GM23248 (cell line): ENCODE data around the gene ISYNA1. TPM values are rescaled to one million over a fixed set of nuclear protein-coding genes. Genes with fewer than 3 reads are reported as not detected.
A peak's percentile ranks its signal among the peaks of the same experiment; 100 is the strongest.

Experiments
- DNase-seq: peaks from one replicate; pipeline ENCODE4 v3.0.0-alpha.2; 2015
- H2AFZ ChIP-seq: fragments of 200-600 bp; sonication (generic); 2 replicates; pipeline ENCODE4 v1.6.1; 2016; ENCODE audit warnings: antibody characterized with exemption
- H3F3A ChIP-seq: fragments of 200-600 bp; sonication (generic); 2 replicates; pipeline ENCODE4 v1.6.1; 2016; ENCODE audit warnings: mild to moderate bottlenecking, antibody characterized with exemption, mixed run types; ENCODE audit not compliant: insufficient read depth
- H3K27ac ChIP-seq: fragments of 200-600 bp; sonication (generic); 2 replicates; pipeline ENCODE4 v1.5.1; 2016; ENCODE audit warnings: mild to moderate bottlenecking
- H3K27me3 ChIP-seq: fragments of 200-600 bp; sonication (generic); replicated peaks from 2 replicates; pipeline ENCODE4 v1.6.1; 2016; ENCODE audit warnings: mild to moderate bottlenecking; ENCODE audit not compliant: insufficient read depth
- H3K36me3 ChIP-seq: fragments of 200-600 bp; sonication (generic); 2 replicates; pipeline ENCODE4 v1.6.1; 2016; ENCODE audit warnings: low read depth, mild to moderate bottlenecking
- H3K4me1 ChIP-seq: fragments of 200-600 bp; sonication (generic); 2 replicates; pipeline ENCODE4 v1.6.1; 2016; ENCODE audit warnings: mild to moderate bottlenecking; ENCODE audit not compliant: insufficient read depth
- H3K4me2 ChIP-seq: fragments of 200-600 bp; sonication (generic); one replicate; pipeline ENCODE4 v1.6.1; 2016; ENCODE audit warnings: mild to moderate bottlenecking; ENCODE audit not compliant: unreplicated experiment
- H3K4me3 ChIP-seq: fragments of 200-600 bp; sonication (generic); 2 replicates; pipeline ENCODE4 v1.5.1; 2016; ENCODE audit warnings: mild to moderate bottlenecking
- H3K79me2 ChIP-seq: fragments of 200-600 bp; sonication (generic); 2 replicates; pipeline ENCODE4 v1.6.1; 2016; ENCODE audit warnings: mild to moderate bottlenecking; ENCODE audit not compliant: insufficient read depth
- H3K9ac ChIP-seq: fragments of 200-600 bp; sonication (generic); 2 replicates; pipeline ENCODE4 v1.6.1; 2016; ENCODE audit warnings: mild to moderate bottlenecking
- H3K9me2 ChIP-seq: fragments of 200-600 bp; sonication (generic); 2 replicates; pipeline ENCODE4 v1.6.1; 2016; ENCODE audit warnings: mixed run types, mild to moderate bottlenecking, moderate library complexity; ENCODE audit not compliant: insufficient read depth
- H3K9me3 ChIP-seq: fragments of 200-600 bp; sonication (generic); one replicate; pipeline ENCODE4 v1.6.1; 2017; ENCODE audit warnings: low read depth
- H4K20me1 ChIP-seq: fragments of 200-600 bp; sonication (generic); 2 replicates; pipeline ENCODE4 v1.6.0; 2016; ENCODE audit not compliant: insufficient read depth
- EZH2 ChIP-seq: fragments of 200-600 bp; sonication (generic); IDR thresholded peaks from 2 replicates; pipeline ENCODE4 v1.6.1; 2018; ENCODE audit warnings: antibody characterized with exemption, mild to moderate bottlenecking; ENCODE audit not compliant: insufficient read depth, poor library complexity, severe bottlenecking
- EZH2phosphoT487 ChIP-seq: fragments of 200-600 bp; sonication (generic); IDR thresholded peaks from 2 replicates; pipeline ENCODE4 v1.6.1; 2018; ENCODE audit warnings: antibody characterized with exemption, moderate library complexity, mild to moderate bottlenecking, low read depth; ENCODE audit not compliant: insufficient read depth
- WGBS, 2 experiments: methylation state at CpG; one replicate each; pipeline ENCODE4 v1.1.6; 2015 to 2017; ENCODE audit warnings: low lambda C conversion rate in 2 of 2, low coverage in 1 of 2; ENCODE audit errors: missing lambda C conversion rate in 2 of 2; 5-methylcytosine and 5-hydroxymethylcytosine counted together
- in situ Hi-C: fragments of 300-500 bp; cut with MboI; formaldehyde crosslinking; loops from 2 replicates; pipeline ENCODE4 v1.15.0; 2020
- polyA plus RNA-seq: library from polyadenylated mRNA; unstranded; fragments of >200 nt; fragmentation: Nextera tagmentation; extraction: Ambion mirVana; gene quantifications from 2 replicates; pipeline ENCODE4 v1.2.1, GENCODE V29; 2016
- total RNA-seq: library from RNA; depleted of rRNA; stranded (reverse); fragments of >200 nt; shearing (Covaris generic); gene quantifications from 2 replicates; pipeline ENCODE4 v1.2.3, GENCODE V29; 2014

The ISYNA1 gene
- total and polyA plus RNA-seq, 2 experiments from 2014 or later = 5.5 to 17.2 TPM

- no peaks in the 10 kb centered on the region for H3K36me3 ChIP-seq
- no peak overlapping the region for H3K4me3 ChIP-seq
- 0 out of 2 replicates have a peak, but pooled peaks cover 6% of the 10 kb centered on the region for H4K20me1 ChIP-seq
- no peak for TF ChIP-seq EZH2phosphoT487
- no peak for TF ChIP-seq EZH2
- peaks cover 91% of the 10 kb centered on the region for H3K79me2 ChIP-seq
- H3K27me3 ChIP-seq = no peaks in the 10 kb centered on the region
- in situ Hi-C loops = loop anchor here (25.0 kb wide), 2 partner anchors 118 to 368 kb away; partner anchors contain the start of genes REX1BD and UPF1
- peaks cover 14% of the 10 kb centered on the region for H3K4me1 ChIP-seq
- no peak overlapping the region for H2AFZ ChIP-seq
- no peak overlapping the region for H3K9ac ChIP-seq
- H3K27ac ChIP-seq = no peak overlapping the region
- H3F3A ChIP-seq = peaks cover 7% of the 10 kb centered on the region; the same call in 1 of the 2 replicates
- 68 to 69% methylated on average over 27 to 28 of the region's 28 CpGs for WGBS, 2 experiments
- DNase-seq = peak; percentile 76
- H3K9me2 ChIP-seq = no peaks in the 10 kb centered on the region
- H3K4me2 ChIP-seq = no peak overlapping the region
- no peaks in the 10 kb centered on the region for H3K9me3 ChIP-seq
Observed at GRCh38 chr19:18469069-18469846, 31.3 kb upstream of the ISYNA1 start.

DNA sequence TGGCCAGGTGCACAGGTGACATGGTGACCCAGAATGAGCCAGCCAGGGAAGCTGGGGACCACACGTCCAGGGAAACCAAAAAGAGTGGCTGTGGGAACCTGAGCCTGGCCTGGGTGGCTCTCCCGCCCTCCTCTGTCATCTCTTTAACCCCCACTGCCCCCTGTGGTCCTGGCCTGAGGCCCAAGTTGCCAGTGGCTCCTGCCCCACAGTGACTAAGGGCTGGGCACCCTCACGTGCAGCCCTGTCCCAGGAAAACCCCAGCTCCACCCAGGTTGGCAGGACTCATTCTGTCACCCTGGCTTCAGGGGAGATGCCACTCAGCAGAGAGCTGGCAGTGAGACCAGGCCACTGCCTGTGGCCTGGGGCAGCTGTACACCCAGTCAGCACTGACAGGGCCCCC is 30.6 kb upstream of the ISYNA1 start:
- WGBS, 2 experiments = 68 to 70% methylated on average over 3 of the region's 3 CpGs
- Histone ChIP-seq H3K9me2 (no peaks in the 10 kb centered on the region), H3K9me3 (no peaks in the 10 kb centered on the region), H3K4me3 (no peak overlapping the region), H3K79me2 (peaks cover 83% of the 10 kb centered on the region), H3K36me3 (no peaks in the 10 kb centered on the region), H3F3A (peaks cover 12% of the 10 kb centered on the region; the same call in 1 of the 2 replicates), H2AFZ (no peak overlapping the region), H3K27me3 (no peaks in the 10 kb centered on the region), H4K20me1 (0 out of 2 replicates have a peak, but pooled peaks cover 6% of the 10 kb centered on the region), H3K27ac (no peak overlapping the region), H3K4me1 (peaks cover 15% of the 10 kb centered on the region), H3K9ac (no peak overlapping the region), H3K4me2 (no peak overlapping the region)
- in situ Hi-C loops = loop anchor here (25.0 kb wide), 2 partner anchors 119 to 369 kb away; partner anchors contain the start of genes REX1BD and UPF1
- TF ChIP-seq EZH2 (no peak), EZH2phosphoT487 (no peak)
- DNase-seq = peak; percentile 29

GRCh38 chr19:18467978-18468377 is 30.0 kb upstream of the ISYNA1 start:
- H3K9me2 ChIP-seq = no peaks in the 10 kb centered on the region
- H3F3A ChIP-seq = peaks cover 12% of the 10 kb centered on the region; the same call in 1 of the 2 replicates
- H3K4me3 ChIP-seq = no peak overlapping the region
- H4K20me1 ChIP-seq = 0 out of 2 replicates have a peak, but pooled peaks cover 6% of the 10 kb centered on the region
- H3K36me3 ChIP-seq = no peaks in the 10 kb centered on the region
- no peak for DNase-seq
- peaks cover 79% of the 10 kb centered on the region for H3K79me2 ChIP-seq
- peaks cover 15% of the 10 kb centered on the region for H3K4me1 ChIP-seq
- no peak for TF ChIP-seq EZH2
- no peak for TF ChIP-seq EZH2phosphoT487
- no peak overlapping the region for H3K27ac ChIP-seq
- no peaks in the 10 kb centered on the region for H3K27me3 ChIP-seq
- in situ Hi-C loops = loop anchor here (25.0 kb wide), 2 partner anchors 119 to 369 kb away; partner anchors contain the start of genes REX1BD and UPF1
- no peak overlapping the region for H2AFZ ChIP-seq
- no peaks in the 10 kb centered on the region for H3K9me3 ChIP-seq
- H3K4me2 ChIP-seq = no peak overlapping the region
- 0 out of 2 replicates have a peak overlapping the region, but pooled peaks have one; percentile 1 for H3K9ac ChIP-seq
- 88 to 91% methylated on average over 3 of the region's 3 CpGs for WGBS, 2 experiments

DNA sequence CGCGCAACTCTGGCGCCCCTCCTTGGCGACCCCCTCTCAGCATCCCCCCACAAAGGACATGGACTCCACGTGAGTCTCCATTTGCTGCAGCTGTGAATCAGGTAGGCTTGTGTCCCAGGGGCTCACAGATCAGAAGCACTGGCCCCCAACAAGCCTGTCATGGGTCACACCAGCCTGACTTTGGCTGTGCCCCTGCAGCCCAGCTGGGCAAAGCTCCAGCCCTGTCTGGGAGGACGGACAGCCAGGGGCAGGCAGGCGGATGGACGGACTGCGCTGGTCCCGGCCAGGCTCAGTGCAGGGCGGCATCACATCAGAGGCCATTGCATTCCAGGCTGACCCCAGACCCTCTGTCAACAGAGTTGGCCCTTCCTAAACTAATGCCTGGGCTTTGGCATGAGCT is 28.4 kb upstream of the ISYNA1 start:
- Histone ChIP-seq H3K36me3 (no peaks in the 10 kb centered on the region; the same call in 1 of the 2 replicates), H3K27ac (no peak overlapping the region), H4K20me1 (0 out of 2 replicates have a peak, but pooled peaks cover 6% of the 10 kb centered on the region), H3K4me3 (no peak overlapping the region), H2AFZ (no peak overlapping the region), H3K9ac (no peak overlapping the region), H3K4me2 (no peak overlapping the region), H3K79me2 (peaks cover 72% of the 10 kb centered on the region), H3K9me2 (no peaks in the 10 kb centered on the region), H3K27me3 (no peaks in the 10 kb centered on the region), H3K4me1 (peaks cover 15% of the 10 kb centered on the region), H3K9me3 (no peaks in the 10 kb centered on the region), H3F3A (peaks cover 12% of the 10 kb centered on the region; the same call in 1 of the 2 replicates)
- TF ChIP-seq EZH2 (no peak), EZH2phosphoT487 (no peak)
- in situ Hi-C loops = loop anchor here (25.0 kb wide), 2 partner anchors 121 to 371 kb away; partner anchors contain the start of genes REX1BD and UPF1
- WGBS, 2 experiments = 94 to 97% methylated on average over 5 to 11 of the region's 11 CpGs
- DNase-seq = no peak
